ENCODE data around the gene TRPC4AP.
"Not testable (repeated sequence)": the region's sequence is repeated elsewhere in the genome, so short reads cannot be mapped to it uniquely, and the experiment has no call there.

The TRPC4AP gene

GRCh38 chr20:35104685-35105295 is 12.2 kb upstream of the TRPC4AP start:
- DNase-seq, result no peak

- no peak for DNase-seq
These were observed 9.0 kb upstream of the TRPC4AP start for GRCh38 chr20:35101620-35102019.

DNA sequence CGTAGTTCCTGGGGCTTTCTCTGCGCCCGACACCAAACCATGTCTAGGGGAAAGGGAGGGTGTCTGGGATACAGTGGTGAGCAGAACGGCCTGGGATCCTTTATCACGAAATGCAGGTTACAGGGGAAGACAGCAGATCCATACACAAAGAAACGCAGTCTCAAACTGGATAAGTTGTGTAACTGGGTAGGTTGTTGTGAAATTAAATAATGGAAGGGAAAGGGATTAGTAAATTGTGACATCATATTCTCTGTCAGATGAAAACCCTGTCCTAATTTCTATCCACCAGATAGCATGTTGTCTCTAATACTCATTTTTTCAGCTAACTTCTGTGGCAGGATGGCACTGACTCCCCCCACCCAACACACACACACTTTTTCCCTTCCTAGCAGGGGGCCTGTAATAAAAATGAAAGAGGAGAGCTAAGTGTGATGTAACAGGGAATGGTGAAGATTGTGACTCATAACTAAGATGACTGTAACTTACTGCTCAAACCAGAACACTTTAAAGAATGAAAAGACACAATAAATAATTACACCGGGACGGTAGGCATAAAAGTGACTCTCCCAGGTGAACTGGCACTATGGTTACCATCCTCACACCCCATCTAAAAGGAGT is 769 bp upstream of the TRPC4AP start:
- DNase-seq, result peak; percentile 85

GRCh38 chr20:35091816-35092523 is 637 bp downstream of the TRPC4AP start:
- DNase-seq, result peak; percentile 19

DNA sequence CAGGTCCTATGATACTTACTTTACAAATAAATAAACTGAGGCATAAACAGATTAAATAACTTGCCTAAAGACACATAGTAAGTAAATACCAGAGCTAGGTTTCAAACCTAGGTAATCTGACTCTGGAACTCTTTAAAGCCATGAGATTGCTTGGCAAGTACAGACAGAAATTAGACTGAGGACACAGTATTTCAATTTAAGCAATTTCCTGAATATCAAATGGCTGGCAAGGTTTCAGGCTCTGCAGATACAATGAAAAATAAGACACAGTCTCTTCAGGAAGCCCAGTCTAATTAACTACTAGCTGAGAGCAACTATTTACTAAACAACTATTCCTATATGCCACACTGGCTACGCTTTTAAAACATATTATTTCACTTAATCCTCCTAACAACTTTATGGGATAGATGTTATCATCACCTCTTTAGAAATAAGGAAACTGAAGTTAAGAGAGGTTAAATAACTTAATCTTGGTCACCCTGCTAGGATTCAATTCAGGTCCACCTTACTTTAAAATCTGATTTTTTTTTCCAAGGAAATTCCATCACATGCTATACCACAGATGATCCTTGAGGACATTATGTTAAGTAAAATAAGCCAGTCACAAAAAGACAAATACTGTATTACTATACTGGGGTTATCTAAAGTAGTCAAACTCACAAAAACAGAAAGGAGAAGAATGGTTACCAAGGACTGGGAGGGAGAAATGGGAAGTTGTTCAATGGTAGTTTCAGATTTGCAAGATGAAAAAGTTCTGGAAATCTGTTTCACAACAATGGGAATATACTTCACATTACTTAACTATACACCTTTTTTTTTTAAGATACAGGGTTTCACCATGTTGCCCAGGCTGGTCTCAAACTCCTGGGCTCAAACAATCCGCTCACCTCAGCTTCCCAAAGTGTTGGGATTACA is 4.1 kb downstream of the TRPC4AP start:
- no peak for DNase-seq

DNA sequence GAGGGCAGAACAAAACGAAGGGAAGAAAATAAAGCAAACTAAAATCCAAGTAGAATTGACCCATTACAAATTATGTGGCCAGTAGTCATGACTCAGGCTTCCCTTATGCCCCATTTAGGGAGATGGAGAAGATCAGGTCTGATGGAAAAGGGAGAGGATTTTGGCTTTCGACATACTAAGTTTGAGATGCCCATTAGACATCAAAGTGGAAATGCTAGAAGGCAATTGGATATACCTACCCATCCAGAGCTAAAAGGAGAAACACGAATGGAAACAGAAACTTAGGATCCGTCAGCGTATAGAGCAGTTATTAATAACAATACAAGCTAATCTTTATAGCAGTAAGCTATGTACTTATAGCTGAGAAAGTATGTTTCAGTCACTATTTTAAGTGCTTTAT is 4.8 kb downstream of the TRPC4AP start:
- DNase-seq, result no peak

DNA sequence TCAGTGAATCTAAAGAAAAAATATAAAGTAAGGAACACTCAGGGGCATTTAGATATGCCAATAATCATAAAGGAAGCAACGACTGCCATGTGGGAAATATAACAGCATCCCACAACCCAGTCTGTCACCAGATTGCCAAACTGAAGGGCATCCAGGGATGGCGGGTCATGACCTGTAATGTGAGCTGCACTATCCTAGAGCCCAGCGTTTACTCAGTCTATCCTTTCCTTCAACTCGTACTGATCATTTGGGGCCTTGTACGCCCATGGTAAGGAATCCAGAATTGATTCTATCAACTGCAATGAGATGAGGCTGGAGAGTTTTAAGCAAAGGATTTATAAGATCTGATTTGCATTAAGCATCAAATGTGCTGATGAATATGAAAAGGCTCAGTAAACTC is 5.3 kb downstream of the TRPC4AP start:
- no peak for DNase-seq

- no peak for DNase-seq
These were observed 7.0 kb downstream of the TRPC4AP start for GRCh38 chr20:35085477-35086225.

GRCh38 chr20:35084998-35085397 is 7.6 kb downstream of the TRPC4AP start:
- DNase-seq, result no peak

GRCh38 chr20:35080348-35080642 is 12.3 kb downstream of the TRPC4AP start:
- DNase-seq, result not testable (repeated sequence)

DNA sequence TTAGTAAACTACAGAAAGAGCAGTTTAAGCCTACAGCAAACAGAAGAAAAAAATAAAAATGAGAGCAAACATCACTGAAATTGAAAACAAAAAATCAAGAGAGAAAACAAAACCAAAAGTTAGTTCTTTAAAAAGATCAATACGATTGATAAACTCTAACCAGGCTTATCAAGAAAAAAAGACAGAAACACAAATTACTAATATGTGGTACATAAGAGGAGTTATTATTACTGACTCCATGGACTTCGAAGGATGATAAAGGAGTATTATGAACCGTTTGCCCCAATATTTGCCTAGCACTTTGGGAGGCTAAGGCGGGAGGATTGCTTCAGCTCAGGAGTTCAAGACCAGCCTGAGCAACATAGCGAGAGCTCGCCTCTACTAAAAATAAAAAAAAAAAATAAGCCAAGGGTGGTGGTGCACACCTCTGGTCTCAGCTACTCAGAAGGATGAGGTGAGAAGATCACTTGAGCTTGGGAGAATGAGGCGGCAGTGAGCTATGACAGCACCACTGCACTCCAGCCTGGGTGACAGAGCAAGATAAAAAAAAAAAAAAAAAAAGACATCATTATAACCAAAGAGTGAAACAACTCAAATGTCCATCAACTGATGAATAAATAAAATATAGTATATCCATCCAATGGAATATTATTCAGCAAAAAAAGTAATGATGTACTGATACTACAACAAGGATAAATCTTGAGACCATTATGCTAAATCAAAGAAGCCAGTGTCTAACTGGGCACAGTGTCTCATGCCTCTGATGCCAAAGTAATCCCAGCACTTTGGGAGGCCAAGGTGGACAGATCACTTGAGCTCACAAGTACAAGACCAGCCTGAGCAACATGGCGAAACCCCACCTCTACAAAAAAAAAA is 12.9 kb downstream of the TRPC4AP start:
- DNase-seq, result no peak

DNA sequence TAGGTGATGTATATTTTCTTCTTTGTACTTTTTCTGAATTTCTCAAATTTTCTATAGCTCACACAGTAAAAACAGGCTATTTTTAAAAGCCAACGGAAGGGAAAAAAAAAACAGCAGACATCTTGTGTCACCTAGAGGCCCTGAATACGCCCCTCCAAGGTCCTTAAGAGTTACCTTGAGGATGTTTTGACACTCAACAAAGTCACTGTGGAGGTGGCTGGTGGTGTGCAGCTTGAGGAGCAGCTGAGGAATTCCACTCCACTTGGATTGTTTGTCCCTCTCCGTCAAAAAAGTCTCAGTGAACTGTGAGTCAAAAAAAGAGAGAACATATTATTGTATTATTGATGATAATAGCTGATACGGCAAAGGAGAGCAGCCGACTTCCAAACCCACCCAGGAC is 14.7 kb downstream of the TRPC4AP start:
- no peak for DNase-seq

- no peak for DNase-seq
These were observed 15.3 kb downstream of the TRPC4AP start for GRCh38 chr20:35077341-35077740.

DNA sequence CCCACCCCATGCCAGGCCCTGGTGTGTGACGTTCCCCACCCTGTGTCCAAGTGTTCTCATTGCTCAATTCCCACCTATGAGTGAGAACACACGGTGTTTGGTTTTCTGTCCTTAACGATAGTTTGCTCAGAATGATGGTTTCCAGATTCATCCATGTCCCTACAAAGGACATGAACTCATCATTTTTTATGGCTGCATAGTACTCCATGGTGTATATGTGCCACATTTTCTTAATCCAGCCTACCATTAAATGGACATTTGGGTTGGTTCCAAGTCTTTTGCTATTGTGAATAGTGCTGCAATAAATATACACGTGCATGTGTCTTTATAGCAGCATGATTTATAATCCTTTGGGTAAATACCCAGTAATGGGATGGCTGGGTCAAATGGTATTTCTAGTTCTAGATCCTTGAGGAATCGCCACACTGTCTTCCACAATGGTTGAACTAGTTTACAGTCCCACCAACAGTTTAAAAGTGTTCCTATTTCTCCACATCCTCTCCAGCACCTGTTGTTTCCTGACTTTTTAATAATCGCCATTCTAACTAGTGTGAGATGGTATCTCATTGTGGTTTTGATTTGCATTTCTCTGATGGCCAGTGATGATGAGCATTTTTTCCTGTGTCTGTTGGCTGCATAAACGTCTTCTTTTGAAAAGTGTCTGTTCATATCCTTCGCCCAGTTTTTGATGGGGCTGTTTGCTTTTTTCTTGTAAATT is 21.0 kb downstream of the TRPC4AP start:
- DNase-seq, result not testable (repeated sequence)

GRCh38 chr20:35066194-35066593 is 26.4 kb downstream of the TRPC4AP start:
- no peak for DNase-seq

DNA sequence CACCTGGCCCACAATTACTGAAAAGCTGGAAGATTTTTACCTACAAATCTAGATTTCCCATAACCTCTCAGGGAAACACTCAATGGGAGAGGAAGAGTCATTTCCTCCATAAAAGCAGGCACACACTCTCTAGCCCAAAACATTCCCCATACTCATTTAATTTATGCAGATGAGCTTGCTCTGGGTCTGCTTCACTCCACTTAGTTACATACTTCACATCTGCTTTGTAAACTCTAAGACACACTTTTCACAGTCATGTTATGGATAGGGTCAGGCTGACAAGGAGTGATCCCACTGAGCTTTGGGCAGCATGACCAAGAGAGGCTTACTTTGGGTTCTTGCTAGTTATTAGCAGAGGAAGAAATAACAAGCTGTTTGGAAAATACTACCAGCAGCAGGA is 27.4 kb downstream of the TRPC4AP start:
- no peak for DNase-seq

- DNase-seq, result no peak
These were observed 29.4 kb downstream of the TRPC4AP start for GRCh38 chr20:35063168-35063567.

DNA sequence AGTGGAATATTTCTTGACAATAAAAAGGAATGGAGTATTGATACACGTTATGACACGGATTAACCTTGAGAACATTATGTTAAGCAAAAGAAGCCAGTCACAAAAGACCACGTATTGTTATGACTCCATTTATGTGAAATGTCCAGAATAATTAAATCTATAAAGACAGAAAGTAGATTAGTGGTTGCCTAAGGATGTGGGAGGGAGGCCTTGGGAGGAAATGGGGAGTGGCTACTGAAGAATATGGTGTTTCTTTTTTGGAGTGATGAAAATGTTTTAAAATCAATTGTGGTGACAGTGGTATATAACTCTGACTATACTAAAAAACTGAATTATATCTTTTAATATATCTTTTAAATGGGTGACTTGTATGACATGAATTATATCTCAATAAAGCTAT is 30.1 kb downstream of the TRPC4AP start:
- no peak for DNase-seq

DNA sequence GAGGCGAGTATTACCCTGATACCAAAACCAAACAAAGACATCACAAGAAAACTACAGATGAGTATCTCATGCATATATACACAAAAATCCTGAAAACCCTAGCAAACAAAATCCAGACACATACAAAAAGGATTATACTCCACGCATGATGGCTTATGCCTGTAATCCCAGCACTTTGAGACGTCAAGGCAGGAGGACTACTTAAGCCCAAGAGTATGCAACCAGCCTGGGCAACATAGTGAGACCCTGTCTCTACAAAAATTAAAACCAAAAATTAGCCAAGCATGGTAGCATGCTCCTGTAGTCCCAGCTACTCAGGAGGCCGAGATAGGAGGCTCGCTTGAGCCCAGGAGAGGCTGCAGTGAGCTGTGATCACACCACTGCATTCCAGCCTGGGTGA is 32.4 kb downstream of the TRPC4AP start:
- no peak for DNase-seq

- DNase-seq, result no peak
These were observed 33.0 kb downstream of the TRPC4AP start for GRCh38 chr20:35059612-35060011.

DNA sequence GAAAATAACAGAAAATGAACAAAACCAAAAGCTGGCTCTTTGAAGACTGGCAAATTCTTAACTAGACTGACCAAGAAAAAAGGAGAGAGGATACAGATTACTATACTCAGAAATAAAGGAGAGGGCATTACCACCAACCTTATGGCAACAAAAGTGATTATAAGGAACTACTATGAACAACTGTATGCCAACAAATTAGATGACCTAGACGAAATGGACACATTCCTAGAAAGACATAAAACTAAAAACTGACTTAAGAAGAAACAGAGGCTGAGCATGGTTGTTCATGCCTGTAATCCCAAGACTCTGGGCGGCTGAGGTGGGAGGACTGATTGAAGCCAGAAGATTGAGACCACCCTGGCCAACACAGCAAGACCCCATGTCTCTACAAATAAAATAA is 33.5 kb downstream of the TRPC4AP start:
- no peak for DNase-seq
